ENCODE results near the gene BCAP29. TPM values are rescaled to one million over a fixed set of nuclear protein-coding genes. Genes with fewer than 3 reads are reported as not detected.

BCAP29 gene
- total and polyA plus RNA-seq, 9 of the 15 experiments (the other 6 are each of a cell fraction or from before 2014, with no cell fraction given), result 63.4 to 137 (median 79.7) TPM

DNA sequence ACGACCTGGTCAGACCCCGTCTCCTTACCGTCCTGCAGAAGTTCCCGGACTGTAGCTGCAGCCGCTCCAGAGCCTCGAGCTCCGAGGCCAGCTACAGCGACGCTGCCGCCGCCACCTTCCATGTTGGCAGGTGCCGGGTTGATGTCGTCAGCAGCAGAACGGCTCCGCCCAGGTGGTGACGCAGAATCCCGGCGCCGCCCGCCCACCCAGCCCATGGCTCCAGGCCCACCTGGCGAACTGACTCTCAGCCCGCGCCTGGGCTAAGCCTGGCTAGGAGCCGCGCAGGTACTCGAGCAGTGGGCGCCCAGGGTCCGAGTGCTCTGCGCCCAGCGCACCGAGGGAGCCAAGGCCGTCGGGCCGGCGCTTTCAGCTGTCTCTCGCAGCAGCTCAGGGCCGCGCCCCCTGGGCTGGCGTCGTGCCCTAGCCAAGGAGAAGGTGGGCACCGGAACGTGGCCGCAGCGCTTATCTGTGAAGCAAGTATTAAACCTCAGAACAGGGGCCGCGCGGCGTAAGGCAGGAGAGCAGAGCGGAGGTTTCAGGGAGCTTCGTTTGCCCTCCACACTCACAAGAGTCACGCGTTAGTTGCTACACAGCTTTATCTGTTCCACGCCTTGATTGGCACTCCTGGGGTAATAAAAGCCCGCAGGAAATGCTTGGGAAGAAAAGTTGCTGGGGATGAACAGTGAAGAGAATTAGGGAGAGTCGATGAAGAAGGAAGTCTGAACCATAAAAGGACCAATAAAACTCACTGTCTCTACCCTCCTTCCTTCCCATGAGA, 16.1 kb upstream of the BCAP29 start, which contains the start of the genes COG5 and DUS4L (continued):
- TF ChIP-seq ZBTB7A (IDR thresholded peaks at IDR 0.05; ENCODE audit: borderline replicate concordance, control insufficient read depth, low read depth, low read length), result peak; percentile 90
- TF ChIP-seq THRAP3 (IDR thresholded peaks at IDR 0.05; ENCODE audit: borderline replicate concordance), result no peak; the same call in 1 of the 2 replicates
- TF ChIP-seq HIVEP1 (CRISPR knock-in tag; IDR thresholded peaks at IDR 0.05), result peak; percentile 86
- 0 out of 2 replicates have a peak, but pooled peaks have one; percentile 10 for TF ChIP-seq ZNF263 (CRISPR knock-in tag; IDR thresholded peaks at IDR 0.05; ENCODE audit: borderline replicate concordance)
- no peak for TF ChIP-seq ZNF318 (IDR thresholded peaks at IDR 0.05; ENCODE audit: borderline replicate concordance in 1 of 2, low read depth in 1 of 2)
- no peak for TF ChIP-seq RBM34 (IDR thresholded peaks at IDR 0.05; ENCODE audit: borderline replicate concordance, insufficient read depth, low read length)
- no peak for TF ChIP-seq ZNF444 (CRISPR knock-in tag; IDR thresholded peaks at IDR 0.05)
- TF ChIP-seq, protein P1, sequence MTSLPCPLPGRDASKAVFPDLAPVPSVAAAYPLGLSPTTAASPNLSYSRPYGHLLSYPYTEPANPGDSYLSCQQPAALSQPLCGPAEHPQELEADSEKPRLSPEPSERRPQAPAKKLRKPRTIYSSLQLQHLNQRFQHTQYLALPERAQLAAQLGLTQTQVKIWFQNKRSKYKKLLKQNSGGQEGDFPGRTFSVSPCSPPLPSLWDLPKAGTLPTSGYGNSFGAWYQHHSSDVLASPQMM (CRISPR knock-in tag; IDR thresholded peaks at IDR 0.05), result no peak
- no peak for TF ChIP-seq NR1H2 (CRISPR knock-in tag; IDR thresholded peaks at IDR 0.05)
- TF ChIP-seq TGIF2 (CRISPR knock-in tag; IDR thresholded peaks at IDR 0.05), result no peak
- TF ChIP-seq NFE2L1 (tag; IDR thresholded peaks at IDR 0.05; ENCODE audit: borderline replicate concordance, low read depth), result no peak
- no peak for TF ChIP-seq WHSC1 (IDR thresholded peaks at IDR 0.05; ENCODE audit: low read length)
- TF ChIP-seq CBFA2T2 (conservative IDR thresholded peaks at IDR 0.05), result 0 out of 2 replicates have a peak, but pooled peaks have one; percentile 5
- TF ChIP-seq ZSCAN29 (IDR thresholded peaks at IDR 0.05), result no peak
- TF ChIP-seq CC2D1A (IDR thresholded peaks at IDR 0.05), result no peak; the same call in 1 of the 2 replicates
- 0 out of 2 replicates have a peak, but pooled peaks have one; percentile 39 for TF ChIP-seq ZNF41 (CRISPR knock-in tag; conservative IDR thresholded peaks at IDR 0.05)
- no peak for TF ChIP-seq NFATC3 (IDR thresholded peaks at IDR 0.05)
- peak; percentile 76; the same call in 1 of the 2 replicates for TF ChIP-seq FOXO4 (CRISPR knock-in tag; IDR thresholded peaks at IDR 0.05)
- no peak for TF ChIP-seq TEAD2 (tag; IDR thresholded peaks at IDR 0.05)
